Erythroblast (primary cell): ENCODE measurements around the gene PIK3R1.
A peak's percentile ranks its signal among the peaks of the same experiment; 100 is the strongest.

Experiments used
- GATA1 ChIP-seq: IDR thresholded peaks from 2 replicates; pipeline ENCODE4 v1.6.1; 2011; ENCODE audit warnings: low read depth, mild to moderate bottlenecking, control low read depth, low read length, moderate library complexity
- POLR2A ChIP-seq: IDR thresholded peaks from 2 replicates; pipeline ENCODE4 v1.6.1; 2011; ENCODE audit warnings: mild to moderate bottlenecking, low read length

DNA sequence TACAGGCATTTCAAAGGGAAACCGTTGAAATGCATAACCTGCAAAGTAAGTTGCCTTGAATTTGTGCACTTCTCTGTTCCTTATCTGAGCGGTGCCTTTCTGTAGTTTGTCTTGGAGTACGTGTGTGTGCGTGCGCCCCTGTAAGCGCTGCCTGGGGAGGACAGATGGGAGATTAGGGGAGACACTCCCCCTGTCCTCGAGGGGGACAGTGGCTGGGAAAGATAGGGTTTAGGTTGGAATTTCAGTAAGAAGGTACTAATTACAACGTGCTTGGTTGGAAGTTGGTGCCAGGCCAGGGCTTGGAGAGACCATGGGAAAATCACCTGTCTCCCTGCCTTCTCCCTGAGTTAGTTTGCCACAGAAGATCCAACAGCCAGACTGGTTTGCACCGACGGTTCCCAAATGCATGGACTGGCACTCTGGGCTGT lies 73.2 kb downstream of the PIK3R1 start:
- peak; percentile 46 for TF ChIP-seq POLR2A
- TF ChIP-seq GATA1 = peak; percentile 28
